Peyer's patch (tissue), 4 donors: ENCODE results near the gene ANKRD18A. TPM values are rescaled to one million over a fixed set of nuclear protein-coding genes. Genes with fewer than 3 reads are reported as not detected.
"Not testable (repeated sequence)": the region's sequence is repeated elsewhere in the genome, so short reads cannot be mapped to it uniquely, and the experiment has no call there.

Experiments used
- DNase-seq, 3 donors: peaks; one replicate each; pipeline ENCODE4 v3.0.0-alpha.2; 2017 to 2019
- H3K27ac ChIP-seq, 4 donors: fragments of 200-600 bp; sonication (generic); one replicate each; pipeline ENCODE4 v1.5.1; 2016 to 2019
- H3K27me3 ChIP-seq, 2 donors: fragments of 200-600 bp; sonication (generic); one replicate each; pipeline ENCODE4 v1.5.1; 2019
- H3K36me3 ChIP-seq, 3 donors: fragments of 200-600 bp; sonication (generic); one replicate each; pipeline ENCODE4 v1.5.1; 2016 to 2019
- H3K4me1 ChIP-seq, 4 donors: fragments of 200-600 bp; sonication (generic); one replicate each; pipeline ENCODE4 v1.5.1; 2016 to 2019
- H3K4me3 ChIP-seq, 4 donors: fragments of 200-600 bp; sonication (generic); 1 replicate in 3 of 4; 2 replicates in 1 of 4; pipeline ENCODE4 v1.5.1; 2016 to 2019; ENCODE audit warnings: mild to moderate bottlenecking in 1 of 4
- H3K9me3 ChIP-seq, 4 donors: fragments of 200-600 bp; sonication (generic); one replicate each; pipeline ENCODE4 v1.5.1; 2016 to 2019; ENCODE audit warnings: mild to moderate bottlenecking in 1 of 4
- CTCF ChIP-seq, 6 experiments: fragments of 450-650 bp in 4 of 6; fragments of 200-600 bp in 2 of 6; sonication (generic) in 1 of 6; IDR thresholded peaks; one replicate each; pipeline ENCODE4 v1.5.1; 2017 to 2019; ENCODE audit warnings: antibody characterized with exemption in 6 of 6, mild to moderate bottlenecking in 3 of 6, moderate library complexity in 1 of 6
- total RNA-seq, 4 donors: library from RNA; depleted of rRNA; stranded (reverse); fragments of >200 nt; gene quantifications; one replicate each; pipeline ENCODE4 v1.1.0, GENCODE V29; 2016

The ANKRD18A gene
- total RNA-seq, 4 donors from 2014 or later: 6.7 to 18.1 (median 11.9) TPM

- not testable (repeated sequence) for H3K36me3 ChIP-seq, H3K4me1 ChIP-seq, H3K27me3 ChIP-seq, H3K9me3 ChIP-seq, H3K4me3 ChIP-seq, DNase-seq, H3K27ac ChIP-seq
Observed at GRCh38 chr9:38576181-38576580, 44.2 kb downstream of the ANKRD18A start.

- not testable (repeated sequence) for H3K9me3 ChIP-seq, H3K27me3 ChIP-seq, H3K4me1 ChIP-seq, H3K36me3 ChIP-seq, H3K4me3 ChIP-seq, DNase-seq
- peak overlapping the region in 1 of 4 donors; percentile 35 for H3K27ac ChIP-seq
Observed at GRCh38 chr9:38566048-38566447, 54.3 kb downstream of the ANKRD18A start.

GRCh38 chr9:38565178-38565577 is 55.2 kb downstream of the ANKRD18A start:
- H3K27ac ChIP-seq, DNase-seq, H3K36me3 ChIP-seq, H3K27me3 ChIP-seq, H3K9me3 ChIP-seq, H3K4me3 ChIP-seq, H3K4me1 ChIP-seq: not testable (repeated sequence)

- H3K36me3 ChIP-seq, DNase-seq, H3K4me3 ChIP-seq, H3K4me1 ChIP-seq, H3K27me3 ChIP-seq, H3K9me3 ChIP-seq, H3K27ac ChIP-seq: not testable (repeated sequence)
Observed at GRCh38 chr9:38563911-38564310, 56.5 kb downstream of the ANKRD18A start.

GRCh38 chr9:38561134-38561533 is 59.3 kb downstream of the ANKRD18A start:
- H3K36me3 ChIP-seq, H3K4me3 ChIP-seq, H3K9me3 ChIP-seq, DNase-seq, H3K27ac ChIP-seq, H3K27me3 ChIP-seq, H3K4me1 ChIP-seq: not testable (repeated sequence)

- H3K27ac ChIP-seq, H3K4me3 ChIP-seq, H3K9me3 ChIP-seq, DNase-seq, H3K4me1 ChIP-seq, H3K27me3 ChIP-seq, H3K36me3 ChIP-seq: not testable (repeated sequence)
Observed at GRCh38 chr9:38559172-38559571, 61.2 kb downstream of the ANKRD18A start.

- DNase-seq, H3K9me3 ChIP-seq, H3K36me3 ChIP-seq, H3K4me3 ChIP-seq, H3K4me1 ChIP-seq, H3K27ac ChIP-seq, H3K27me3 ChIP-seq: not testable (repeated sequence)
Observed at GRCh38 chr9:38557746-38558145, 62.6 kb downstream of the ANKRD18A start.

- H3K4me1 ChIP-seq, DNase-seq, H3K27ac ChIP-seq, H3K36me3 ChIP-seq, H3K4me3 ChIP-seq, H3K9me3 ChIP-seq, H3K27me3 ChIP-seq: not testable (repeated sequence)
Observed at GRCh38 chr9:38554966-38555365, 65.4 kb downstream of the ANKRD18A start.

- H3K27me3 ChIP-seq, H3K4me3 ChIP-seq, H3K36me3 ChIP-seq, DNase-seq, H3K9me3 ChIP-seq, H3K27ac ChIP-seq, H3K4me1 ChIP-seq: not testable (repeated sequence)
Observed at GRCh38 chr9:38553019-38553418, 67.4 kb downstream of the ANKRD18A start.

GRCh38 chr9:38546497-38547163 is 73.8 kb downstream of the ANKRD18A start:
- H3K27me3 ChIP-seq, DNase-seq, H3K4me3 ChIP-seq, H3K4me1 ChIP-seq, H3K36me3 ChIP-seq, H3K9me3 ChIP-seq, H3K27ac ChIP-seq: not testable (repeated sequence)

GRCh38 chr9:38540535-38540934 is 79.9 kb downstream of the ANKRD18A start:
- not testable (repeated sequence) for H3K9me3 ChIP-seq, DNase-seq, H3K4me3 ChIP-seq, H3K27ac ChIP-seq, H3K27me3 ChIP-seq, H3K4me1 ChIP-seq, H3K36me3 ChIP-seq

- no peaks in the 10 kb centered on the region for H3K4me1 ChIP-seq
- no peak overlapping the region for H3K4me3 ChIP-seq
Observed at GRCh38 chr9:38529317-38529716, 91.1 kb downstream of the ANKRD18A start.

More at GRCh38 chr9:38529317-38529716, 91.1 kb downstream of the ANKRD18A start:
- TF ChIP-seq CTCF (IDR thresholded peaks at IDR 0.05): no peak
- Histone ChIP-seq H3K36me3 (no peaks in the 10 kb centered on the region), H3K9me3 (no peaks in the 10 kb centered on the region), H3K27ac (no peak overlapping the region), H3K27me3 (no peaks in the 10 kb centered on the region)
- DNase-seq: no peak
